Dendritic cell treated with granulocyte-macrophage colony-stimulating factor and Interleukin-4, amounts not matched to agents 40 ng/mL and 50 ng/mL, for 4 days (primary cell): Measurements from ENCODE around the gene LONP1.
"Not testable (repeated sequence)": the region's sequence is repeated elsewhere in the genome, so short reads cannot be mapped to it uniquely, and the experiment has no call there.

ENCODE experiments used
- H3K27ac Mint-ChIP-seq: one replicate; pipeline ENCODE4 v1.8.0; 2022; ENCODE audit warnings: mild to moderate bottlenecking, mixed read lengths
- H3K27me3 Mint-ChIP-seq: one replicate; pipeline ENCODE4 v1.8.0; 2022; ENCODE audit warnings: mild to moderate bottlenecking, mixed read lengths
- H3K36me3 Mint-ChIP-seq: one replicate; pipeline ENCODE4 v1.8.0; 2022; ENCODE audit warnings: low read depth, mixed read lengths
- H3K4me1 Mint-ChIP-seq: one replicate; pipeline ENCODE4 v1.8.0; 2022; ENCODE audit warnings: low read depth, mixed read lengths
- H3K4me3 Mint-ChIP-seq: one replicate; pipeline ENCODE4 v1.8.0; 2022; ENCODE audit warnings: mild to moderate bottlenecking, moderate library complexity, mixed read lengths
- H3K9me3 Mint-ChIP-seq: one replicate; pipeline ENCODE4 v1.8.0; 2022; ENCODE audit warnings: mixed read lengths
- intact Hi-C: fragments of 100-400 bp; cut with micrococcal nuclease; formaldehyde crosslinking; loops from one replicate; pipeline ENCODE4 v1.15.0; 2022

Gene LONP1

DNA sequence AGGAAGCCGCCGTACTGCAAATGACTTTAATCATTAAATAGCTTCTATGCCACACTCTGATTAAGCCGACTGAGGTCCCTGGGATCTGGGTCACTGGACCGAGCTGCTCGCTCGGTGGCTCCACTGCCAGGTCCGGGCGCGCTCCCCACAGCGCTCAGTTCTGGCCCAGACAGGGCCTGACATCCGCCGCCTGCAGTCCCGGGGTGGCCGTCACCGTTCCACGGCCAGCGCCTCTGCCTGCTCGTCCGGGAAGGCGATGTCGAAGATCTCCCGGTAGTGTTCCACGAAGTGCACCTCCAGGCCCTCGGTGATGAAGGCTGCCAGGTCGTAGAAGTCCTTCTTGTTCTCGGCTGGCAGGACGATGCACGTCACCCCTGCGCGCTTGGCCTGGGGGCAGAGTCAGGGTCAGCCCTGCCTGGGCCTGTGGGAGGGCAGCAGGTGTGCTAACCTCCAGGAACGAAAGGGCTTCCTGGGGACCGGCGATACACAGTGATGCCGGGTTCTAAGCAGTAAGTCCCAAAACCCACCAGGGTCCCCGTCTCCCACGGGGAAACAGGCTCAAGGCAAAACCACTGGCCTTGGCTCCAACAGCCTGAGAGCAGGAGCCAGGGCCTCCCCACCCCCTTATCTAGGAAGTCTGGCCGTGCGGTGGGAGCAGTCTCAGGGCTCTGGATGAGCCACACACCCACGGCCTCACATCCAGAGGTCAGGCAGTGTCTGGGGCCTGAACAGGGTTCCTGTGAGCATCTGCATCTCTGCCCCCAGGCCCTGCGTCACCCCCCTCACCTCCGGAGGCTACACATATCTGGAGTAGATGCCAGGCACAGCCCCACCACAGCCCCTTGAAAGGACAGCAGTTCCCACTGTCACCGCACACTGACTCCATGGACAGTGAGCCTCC is 27.9 kb downstream of the LONP1 start:
- Mint-ChIP-seq H3K4me1 (peaks cover 49% of the 10 kb centered on the region), H3K36me3 (peaks cover 70% of the 10 kb centered on the region), H3K4me3 (peak overlapping the region; percentile 96), H3K27me3 (no peaks in the 10 kb centered on the region), H3K9me3 (no peaks in the 10 kb centered on the region), H3K27ac (no peak overlapping the region)
- intact Hi-C loops: loop anchor here (2.0 kb wide), 1 partner anchor 69 kb away; the partner anchor contains the start of genes SAFB and SAFB2

DNA sequence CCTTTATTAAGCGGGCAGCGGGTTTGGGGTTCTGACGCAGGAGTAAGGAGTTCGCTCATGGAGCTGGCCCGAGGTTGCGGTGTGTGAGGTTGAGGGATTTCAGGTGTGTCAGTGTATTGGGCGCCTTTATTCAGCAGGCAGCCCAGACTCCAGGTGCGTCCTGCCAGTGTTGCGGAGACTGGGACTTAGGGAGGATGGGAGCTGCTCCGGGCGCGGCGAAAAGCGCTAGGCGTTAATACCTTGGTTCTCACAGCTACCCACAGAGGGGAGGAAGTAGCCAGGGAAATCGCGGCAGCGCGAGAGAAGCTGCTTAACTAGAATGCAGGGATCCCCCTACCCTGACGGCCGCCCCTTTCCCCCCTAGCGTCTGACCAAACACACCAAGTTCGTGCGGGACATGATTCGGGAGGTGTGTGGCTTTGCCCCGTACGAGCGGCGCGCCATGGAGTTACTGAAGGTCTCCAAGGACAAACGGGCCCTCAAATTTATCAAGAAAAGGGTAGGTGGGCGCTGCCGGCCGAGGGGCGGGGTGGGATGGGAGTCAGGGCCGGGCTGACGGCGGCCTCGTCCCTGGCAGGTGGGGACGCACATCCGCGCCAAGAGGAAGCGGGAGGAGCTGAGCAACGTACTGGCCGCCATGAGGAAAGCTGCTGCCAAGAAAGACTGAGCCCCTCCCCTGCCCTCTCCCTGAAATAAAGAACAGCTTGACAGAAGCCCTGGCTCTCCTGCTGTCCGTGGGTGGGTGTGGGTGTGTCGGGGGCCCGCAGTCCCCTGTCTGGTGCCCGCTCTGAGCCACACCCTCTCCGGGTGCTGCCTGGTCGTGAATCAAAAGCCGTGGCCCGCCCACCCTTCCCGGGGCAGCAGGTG is 28.8 kb downstream of the LONP1 start:
- peak overlapping the region; percentile 96 for H3K4me3 Mint-ChIP-seq
- peaks cover 61% of the 10 kb centered on the region for H3K36me3 Mint-ChIP-seq
- H3K9me3 Mint-ChIP-seq: no peaks in the 10 kb centered on the region
- intact Hi-C loops: loop anchor here (1.0 to 2.0 kb wide), 2 partner anchors 29 to 68 kb away; partner anchors contain the start of genes CATSPERD, LONP1, SAFB and SAFB2
- H3K27me3 Mint-ChIP-seq: no peaks in the 10 kb centered on the region
- peak overlapping the region; percentile 98 for H3K27ac Mint-ChIP-seq
- H3K4me1 Mint-ChIP-seq: peaks cover 51% of the 10 kb centered on the region

DNA sequence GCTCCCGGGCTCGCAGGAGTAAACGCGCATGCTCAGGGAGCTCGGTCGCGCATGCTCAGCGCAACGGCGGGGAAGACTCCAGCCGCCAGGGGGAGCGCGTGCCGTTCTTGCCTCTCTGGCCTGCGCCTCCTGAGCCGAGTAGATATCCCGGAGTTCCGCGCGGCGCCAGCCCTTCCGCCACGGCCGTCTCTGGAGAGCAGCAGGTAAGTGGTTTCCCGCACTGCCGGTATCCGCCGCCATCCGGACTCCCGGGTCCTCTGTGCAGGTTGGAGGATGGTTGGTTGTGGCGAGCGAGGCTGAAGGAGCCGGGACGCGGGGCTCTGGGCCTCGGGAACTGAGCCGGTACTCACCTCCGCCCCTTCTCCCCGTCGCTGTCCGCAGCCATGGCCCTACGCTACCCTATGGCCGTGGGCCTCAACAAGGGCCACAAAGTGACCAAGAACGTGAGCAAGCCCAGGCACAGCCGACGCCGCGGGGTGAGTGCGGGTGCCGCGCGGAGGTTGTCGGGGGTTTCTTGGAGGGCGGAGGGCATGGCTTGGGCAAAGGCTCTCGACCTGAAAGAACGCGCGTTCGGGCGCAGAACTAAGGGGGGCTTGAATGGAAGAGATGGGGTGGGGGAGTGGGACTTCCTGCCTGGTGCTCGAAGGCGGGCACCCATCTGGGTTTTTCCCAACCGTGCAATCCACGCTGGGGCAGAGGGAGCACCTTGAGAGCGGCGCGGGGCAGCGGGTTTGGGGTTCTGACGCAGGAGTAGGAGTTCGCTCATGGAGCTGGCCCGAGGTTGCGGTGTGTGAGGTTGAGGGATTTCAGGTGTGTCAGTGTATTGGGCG is 29.6 kb downstream of the LONP1 start, which contains the start of gene RPL36:
Gene RPL36 (plus strand): TSS at position 171 of the 830 bp plus-strand sequence. CDS start 213 bp downstream, at position 384.
- no peaks in the 10 kb centered on the region for H3K27me3 Mint-ChIP-seq
- H3K4me1 Mint-ChIP-seq: peaks cover 54% of the 10 kb centered on the region
- H3K4me3 Mint-ChIP-seq: peak within 1 kb of the TSS; percentile 96
- intact Hi-C loops: loop anchor here (1.0 to 2.0 kb wide), 2 partner anchors 30 to 68 kb away; partner anchors contain the start of genes CATSPERD, LONP1, SAFB and SAFB2
- no peaks in the 10 kb centered on the region for H3K9me3 Mint-ChIP-seq
- peak within 1 kb of the TSS; percentile 98 for H3K27ac Mint-ChIP-seq
- H3K36me3 Mint-ChIP-seq: peaks cover 53% of the 10 kb centered on the region

DNA sequence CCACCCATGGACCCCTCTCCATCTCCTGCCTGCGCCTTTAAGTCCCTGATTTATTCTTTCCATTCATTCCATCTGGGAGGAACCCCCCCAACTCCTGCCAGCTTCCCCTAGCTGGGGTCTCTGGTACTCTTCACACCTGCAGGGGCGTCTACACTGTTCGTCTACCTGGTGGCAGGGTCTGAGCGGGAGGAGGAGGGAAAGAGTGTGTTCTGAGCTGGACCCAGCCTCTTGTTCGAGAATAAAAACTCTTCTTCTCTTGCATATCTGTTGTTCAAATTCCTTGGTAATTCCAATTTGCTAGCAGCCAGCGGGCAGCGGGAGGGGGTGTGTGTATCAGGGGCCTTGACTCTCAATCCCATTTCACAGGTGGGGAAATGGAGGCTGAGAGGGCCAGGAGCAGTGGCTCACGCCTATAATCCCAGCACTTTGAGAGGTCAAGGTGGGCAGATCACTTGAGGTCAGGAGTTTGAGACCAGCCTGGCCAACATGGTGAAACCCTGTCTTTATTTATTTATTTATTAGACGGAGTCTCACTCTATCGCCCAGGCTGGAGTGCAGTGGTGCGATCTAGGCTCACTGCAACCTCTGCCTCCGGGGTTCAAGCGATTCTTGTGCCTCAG is 31.6 kb downstream of the LONP1 start:
- not testable (repeated sequence) for H3K9me3 Mint-ChIP-seq
- Mint-ChIP-seq H3K27ac (peak overlapping the region; percentile 87), H3K4me1 (peaks cover 43% of the 10 kb centered on the region)

DNA sequence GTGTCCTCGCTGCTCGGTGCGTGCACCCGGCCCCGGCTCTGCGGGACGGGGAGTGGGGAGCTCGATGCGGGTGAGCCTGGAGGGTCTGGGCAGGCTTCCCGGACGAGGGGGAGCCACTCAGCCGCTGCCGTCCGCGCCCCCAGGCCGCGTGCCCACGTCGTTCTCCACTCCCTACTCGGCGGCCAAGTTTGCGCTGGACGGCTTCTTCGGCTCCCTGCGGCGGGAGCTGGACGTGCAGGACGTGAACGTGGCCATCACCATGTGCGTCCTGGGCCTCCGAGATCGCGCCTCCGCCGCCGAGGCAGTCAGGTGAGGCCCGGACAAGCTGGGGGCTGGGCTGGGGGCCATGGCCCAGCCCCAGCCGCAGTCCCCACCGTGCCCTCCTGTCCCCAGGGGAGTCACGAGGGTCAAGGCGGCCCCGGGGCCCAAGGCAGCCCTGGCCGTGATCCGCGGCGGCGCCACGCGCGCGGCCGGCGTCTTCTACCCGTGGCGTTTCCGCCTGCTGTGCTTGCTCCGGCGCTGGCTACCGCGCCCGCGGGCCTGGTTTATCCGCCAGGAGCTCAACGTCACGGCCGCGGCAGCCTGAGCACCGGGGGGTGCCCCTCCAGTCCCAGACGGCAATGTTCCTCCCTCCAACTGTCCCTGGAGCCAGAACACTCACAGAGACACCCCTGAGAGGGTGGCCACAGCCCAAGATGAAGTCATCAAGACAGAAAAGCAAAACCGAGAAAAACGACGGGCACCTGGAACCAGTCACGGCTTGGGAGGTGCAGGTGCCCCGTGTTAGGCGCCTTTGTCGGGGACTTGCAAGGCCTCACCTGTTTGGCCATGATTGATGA is 32.4 kb downstream of the LONP1 start:
- peak overlapping the region; percentile 81 for H3K4me3 Mint-ChIP-seq
- no peaks in the 10 kb centered on the region for H3K27me3 Mint-ChIP-seq
- peaks cover 40% of the 10 kb centered on the region for H3K4me1 Mint-ChIP-seq
- peaks cover 25% of the 10 kb centered on the region for H3K36me3 Mint-ChIP-seq
- peak overlapping the region; percentile 87 for H3K27ac Mint-ChIP-seq
- intact Hi-C loops: loop anchor here (5.0 kb wide), 1 partner anchor 105 kb away; the partner anchor contains the start of gene DUS3L
- no peaks in the 10 kb centered on the region for H3K9me3 Mint-ChIP-seq

More for the DNA sequence above, 31.6 kb downstream of the LONP1 start:
- intact Hi-C loops: loop anchor here (5.0 kb wide), 1 partner anchor 104 kb away; the partner anchor contains the start of gene DUS3L
- H3K4me3 Mint-ChIP-seq, H3K27me3 Mint-ChIP-seq: not testable (repeated sequence)
- H3K36me3 Mint-ChIP-seq: peaks cover 33% of the 10 kb centered on the region

DNA sequence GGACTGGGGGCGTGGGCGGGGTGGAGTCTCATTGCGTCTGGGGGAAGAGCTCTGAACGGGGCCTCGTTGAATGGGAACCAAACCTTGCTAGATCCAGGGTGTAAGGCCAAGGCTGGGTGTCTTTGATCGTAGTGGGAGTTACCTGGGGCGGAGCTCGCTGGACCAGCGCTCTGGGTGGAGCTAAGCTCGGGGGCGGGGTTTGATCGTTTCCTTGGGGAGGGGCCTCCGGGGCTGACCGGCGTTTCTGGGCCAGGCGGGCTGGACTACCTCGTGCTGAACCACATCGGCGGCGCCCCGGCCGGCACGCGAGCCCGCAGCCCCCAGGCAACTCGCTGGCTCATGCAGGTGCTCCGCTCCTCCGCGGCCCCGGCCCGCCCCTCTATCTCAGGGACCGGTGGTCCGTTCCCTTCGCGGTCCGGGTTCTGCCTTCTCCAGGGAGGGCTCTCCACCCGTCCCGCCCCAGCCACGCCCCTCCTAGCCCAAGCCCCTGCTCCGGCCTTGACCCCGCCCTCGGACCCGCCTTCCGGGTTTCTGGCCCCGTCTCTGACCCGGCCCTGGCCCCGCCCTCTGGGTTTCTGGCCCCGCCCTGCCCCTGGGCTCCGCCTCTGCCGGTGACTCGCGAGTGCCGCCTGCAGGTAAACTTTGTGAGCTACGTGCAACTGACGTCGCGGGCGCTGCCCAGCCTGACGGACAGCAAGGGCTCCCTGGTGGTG is 33.1 kb downstream of the LONP1 start:
- Mint-ChIP-seq H3K4me3 (peak overlapping the region; percentile 81), H3K9me3 (no peaks in the 10 kb centered on the region), H3K36me3 (peaks cover 18% of the 10 kb centered on the region), H3K4me1 (peaks cover 36% of the 10 kb centered on the region), H3K27ac (peak overlapping the region; percentile 87), H3K27me3 (peaks cover 5% of the 10 kb centered on the region)
- intact Hi-C loops: loop anchor here (5.0 kb wide), 1 partner anchor 105 kb away; the partner anchor contains the start of gene DUS3L

DNA sequence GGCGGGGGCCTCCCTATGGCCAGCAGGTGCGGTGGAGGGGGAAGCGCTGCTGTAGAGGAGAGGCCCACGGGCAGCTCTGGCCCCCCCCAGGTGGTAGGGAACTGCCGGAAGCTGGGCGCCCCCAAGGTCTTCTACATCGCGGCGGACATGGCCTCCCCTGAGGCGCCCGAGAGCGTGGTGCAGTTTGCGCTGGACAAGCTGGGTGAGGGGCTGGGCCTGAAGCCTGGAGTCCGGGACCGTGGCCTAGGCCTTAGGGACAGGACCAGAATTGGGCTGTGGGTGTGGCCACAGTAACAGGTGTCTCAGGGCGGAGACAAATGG is 33.7 kb downstream of the LONP1 start:
- Mint-ChIP-seq H3K9me3 (no peaks in the 10 kb centered on the region), H3K27me3 (peaks cover 10% of the 10 kb centered on the region), H3K4me3 (peak overlapping the region; percentile 81), H3K36me3 (peaks cover 12% of the 10 kb centered on the region), H3K27ac (peak overlapping the region; percentile 87), H3K4me1 (peaks cover 37% of the 10 kb centered on the region)
- intact Hi-C loops: loop anchor here (5.0 kb wide), 1 partner anchor 106 kb away; the partner anchor contains the start of gene DUS3L

DNA sequence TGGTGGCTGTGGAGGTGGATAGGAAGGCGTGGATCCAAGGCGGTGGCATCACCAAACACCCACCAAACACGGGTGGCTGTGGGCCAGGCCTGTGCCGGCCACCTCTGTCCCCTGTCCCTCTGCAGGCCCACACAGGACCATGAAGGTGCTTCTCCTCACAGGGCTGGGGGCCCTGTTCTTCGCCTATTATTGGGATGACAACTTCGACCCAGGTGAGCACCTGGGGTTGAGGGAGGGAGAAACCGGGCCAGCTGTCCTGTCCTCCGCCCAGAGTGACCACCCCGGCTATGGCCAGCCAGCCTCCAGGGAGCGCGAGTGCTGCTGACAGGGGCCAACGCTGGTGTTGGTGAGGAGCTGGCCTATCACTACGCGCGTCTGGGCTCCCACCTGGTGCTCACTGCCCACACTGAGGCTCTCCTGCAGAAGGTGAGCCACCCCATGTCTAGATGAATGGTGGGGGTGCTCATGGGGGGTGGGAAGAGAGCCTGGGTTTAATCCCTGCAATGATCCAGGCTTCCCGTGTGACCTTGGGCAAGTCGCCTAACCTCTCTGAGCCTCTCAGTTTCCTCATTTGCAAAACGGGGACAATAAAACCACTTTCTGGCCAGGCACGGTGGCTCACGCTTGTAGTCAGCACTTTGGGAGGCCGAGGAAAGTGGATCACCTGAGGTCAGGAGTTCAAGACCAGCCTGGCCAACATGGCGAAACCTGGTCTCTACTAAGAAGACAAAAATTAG is 35.1 kb downstream of the LONP1 start:
- no peak overlapping the region for H3K27ac Mint-ChIP-seq
- H3K4me1 Mint-ChIP-seq: peaks cover 29% of the 10 kb centered on the region
- H3K27me3 Mint-ChIP-seq: peaks cover 11% of the 10 kb centered on the region
- H3K4me3 Mint-ChIP-seq: no peak overlapping the region
- H3K36me3 Mint-ChIP-seq: peaks cover 10% of the 10 kb centered on the region
- intact Hi-C loops: loop anchor here (5.0 kb wide), 1 partner anchor 107 kb away; the partner anchor contains the start of gene DUS3L
- no peaks in the 10 kb centered on the region for H3K9me3 Mint-ChIP-seq

DNA sequence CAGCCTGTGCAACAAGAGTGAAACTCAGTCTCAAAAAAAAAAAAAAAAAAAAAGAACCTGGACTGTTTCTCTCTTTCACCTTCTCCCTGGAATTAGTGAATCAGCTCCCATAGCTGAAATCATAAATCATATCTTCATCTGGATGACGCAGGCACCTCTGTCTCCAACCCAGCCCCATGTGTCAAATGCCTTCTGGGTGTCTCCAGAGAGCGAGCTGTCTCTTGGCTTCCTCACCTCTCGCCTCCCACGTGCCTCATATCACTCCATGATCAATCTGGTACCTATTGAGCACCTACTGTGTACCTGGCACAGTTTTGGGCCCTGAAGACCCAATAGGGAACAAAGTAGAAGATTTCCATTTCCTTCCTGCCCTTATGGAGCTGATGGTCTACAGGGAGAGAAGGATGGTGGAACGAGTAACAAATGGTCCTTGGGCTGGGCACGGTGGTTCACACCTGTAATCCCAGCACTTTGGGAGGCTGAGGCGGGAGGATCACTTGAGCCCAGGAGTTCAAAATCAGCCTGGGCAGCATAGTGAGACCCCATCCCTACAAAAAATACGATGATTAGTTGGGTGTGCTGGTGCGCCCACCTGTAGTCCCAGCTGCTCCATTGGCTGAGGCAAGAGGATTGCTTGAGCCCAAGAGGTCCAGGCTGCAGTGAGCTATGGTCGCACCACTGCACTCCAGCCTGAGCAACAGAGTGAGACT is 36.6 kb downstream of the LONP1 start:
- no peak overlapping the region for H3K27ac Mint-ChIP-seq
- no peak overlapping the region for H3K4me3 Mint-ChIP-seq
- no peaks in the 10 kb centered on the region for H3K9me3 Mint-ChIP-seq
- H3K4me1 Mint-ChIP-seq: peaks cover 37% of the 10 kb centered on the region
- intact Hi-C loops: no loop called here
- peaks cover 11% of the 10 kb centered on the region for H3K27me3 Mint-ChIP-seq
- H3K36me3 Mint-ChIP-seq: peaks cover 12% of the 10 kb centered on the region

DNA sequence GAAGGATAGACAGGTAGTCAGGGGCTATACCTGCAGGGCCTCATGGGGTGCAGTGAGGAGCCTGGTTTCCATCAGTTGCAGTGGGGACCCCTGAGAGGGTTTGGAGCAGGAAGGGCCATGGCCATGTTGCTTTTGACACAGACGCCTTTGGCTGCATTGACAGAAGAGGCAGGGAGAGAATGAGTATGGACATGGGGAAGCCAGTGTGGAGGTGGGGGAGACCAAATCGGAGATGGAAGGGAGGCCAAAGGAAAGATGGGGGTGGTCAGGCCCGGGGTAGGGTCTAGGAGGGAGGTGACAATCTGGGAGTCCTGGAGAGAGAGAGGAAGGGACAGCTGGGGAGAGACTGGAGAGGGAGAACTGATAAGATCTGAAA is 37.9 kb downstream of the LONP1 start:
- Mint-ChIP-seq H3K36me3 (peaks cover 24% of the 10 kb centered on the region), H3K27ac (no peak overlapping the region), H3K4me3 (no peak overlapping the region), H3K27me3 (peaks cover 11% of the 10 kb centered on the region), H3K9me3 (no peaks in the 10 kb centered on the region), H3K4me1 (peaks cover 30% of the 10 kb centered on the region)
- intact Hi-C loops: no loop called here
